GM19351 (cell line): ENCODE data around the gene COBL.

Experiments
- ATAC-seq: cut with Tn5 transposase; IDR thresholded peaks from one replicate; pipeline ENCODE4 v1.9.1; 2021; ENCODE audit warnings: mild to moderate bottlenecking, moderate library complexity; ENCODE audit not compliant: unreplicated experiment

The COBL gene

GRCh38 chr7:51152706-51153200 lies 163.9 kb downstream of the COBL start:
- no peak for ATAC-seq

GRCh38 chr7:51151455-51151854 lies 165.2 kb downstream of the COBL start:
- no peak for ATAC-seq

GRCh38 chr7:51150193-51150592 lies 166.4 kb downstream of the COBL start:
- no peak for ATAC-seq

GRCh38 chr7:51148216-51148615 lies 168.4 kb downstream of the COBL start:
- ATAC-seq, result no peak

GRCh38 chr7:51146816-51147586 lies 169.6 kb downstream of the COBL start:
- ATAC-seq, result no peak

DNA sequence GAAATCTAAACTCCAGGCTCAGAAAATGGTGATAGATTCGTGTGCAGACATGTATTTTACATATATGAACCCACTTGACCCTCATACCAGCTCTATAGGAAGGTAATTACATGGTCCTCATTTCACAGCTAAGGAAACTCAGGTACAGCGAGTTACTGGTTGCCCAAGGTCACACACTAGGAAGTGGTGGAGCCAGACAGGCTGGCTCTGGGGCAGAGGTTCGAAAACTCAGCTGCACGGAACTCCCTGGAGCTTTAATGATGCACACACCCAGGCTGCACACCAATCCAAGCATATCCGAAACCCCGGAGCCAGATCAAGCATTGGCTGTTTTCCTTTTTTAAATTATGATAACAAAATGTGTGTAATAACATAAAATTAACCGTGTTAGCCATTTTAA lies 172.4 kb downstream of the COBL start:
- no peak for ATAC-seq

DNA sequence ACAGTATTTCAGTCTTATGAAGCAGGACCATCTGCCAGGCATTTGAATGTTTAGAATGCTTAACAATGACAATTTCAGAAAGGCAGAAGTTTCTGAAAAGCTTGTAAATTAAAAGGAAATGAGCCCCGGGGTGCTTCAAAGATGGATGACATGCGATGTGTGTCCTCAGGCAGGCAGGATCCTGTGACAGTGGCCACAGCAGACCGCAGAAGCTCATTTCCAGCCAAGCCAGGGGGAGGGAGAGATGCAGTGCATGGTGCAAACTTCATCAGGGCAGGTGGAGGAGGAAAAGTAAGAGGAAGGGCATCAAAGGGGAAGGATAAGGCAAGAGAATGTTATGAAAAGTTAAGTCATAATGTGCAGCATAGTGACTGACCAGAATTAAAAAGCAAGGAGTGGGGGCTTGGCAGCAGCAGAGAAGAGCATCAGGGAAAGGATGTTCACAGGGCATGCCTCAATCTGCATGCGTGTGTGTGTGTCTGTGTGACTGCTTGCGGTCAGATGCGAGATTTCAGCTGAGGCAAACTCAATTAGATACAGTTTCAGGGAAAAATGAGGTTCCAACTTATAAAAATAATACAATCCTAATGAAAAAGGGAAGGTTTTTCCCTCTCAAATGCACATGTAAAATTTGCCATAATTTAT lies 173.7 kb downstream of the COBL start:
- ATAC-seq, result no peak

GRCh38 chr7:51141451-51142003 lies 175.1 kb downstream of the COBL start:
- no peak for ATAC-seq

GRCh38 chr7:51140199-51141164 lies 176.1 kb downstream of the COBL start:
- ATAC-seq, result peak; percentile 43

DNA sequence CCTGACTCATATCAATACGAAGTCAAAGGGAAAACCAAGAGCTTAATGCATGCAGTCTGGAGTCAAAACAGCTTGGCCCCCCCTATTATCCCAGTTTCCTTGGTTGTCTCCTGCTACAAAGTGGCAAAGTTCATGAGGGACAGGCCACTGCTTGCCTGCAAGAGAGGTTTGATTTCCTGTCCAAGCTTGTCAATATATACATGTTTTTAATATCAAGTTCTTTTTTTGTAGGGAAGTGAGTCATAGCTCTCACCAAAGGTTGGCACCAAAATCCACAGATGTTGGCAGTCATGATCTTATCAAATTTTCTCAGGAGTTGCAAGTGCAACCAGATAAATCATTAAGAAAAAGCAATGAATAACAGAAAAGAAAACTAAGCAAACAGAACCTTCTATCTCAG lies 176.8 kb downstream of the COBL start:
- ATAC-seq, result no peak

GRCh38 chr7:51138123-51139085 lies 178.2 kb downstream of the COBL start:
- ATAC-seq, result no peak

DNA sequence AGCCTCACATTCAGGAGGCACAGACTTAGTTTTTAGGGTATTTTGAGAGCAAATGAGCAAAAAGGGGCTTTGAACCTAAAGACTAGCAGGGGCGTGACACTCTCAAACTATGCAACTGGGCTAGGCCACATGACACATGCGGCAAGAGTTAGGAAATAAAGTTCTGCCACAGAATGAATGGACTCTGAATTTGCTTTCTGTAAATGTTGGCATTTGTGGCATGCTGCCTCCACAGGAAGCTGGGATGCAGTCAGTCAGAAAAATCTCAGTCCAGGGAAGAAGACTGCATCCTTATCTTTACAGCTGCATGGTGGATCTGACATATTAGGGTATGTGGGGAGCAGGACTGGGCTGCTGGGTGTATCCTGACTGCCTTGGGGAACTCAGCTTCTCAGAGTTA lies 181.0 kb downstream of the COBL start:
- no peak for ATAC-seq

- ATAC-seq, result no peak
Measured at GRCh38 chr7:51134013-51134441, 182.6 kb downstream of the COBL start.

- no peak for ATAC-seq
Measured at GRCh38 chr7:51132661-51133060, 183.9 kb downstream of the COBL start.

DNA sequence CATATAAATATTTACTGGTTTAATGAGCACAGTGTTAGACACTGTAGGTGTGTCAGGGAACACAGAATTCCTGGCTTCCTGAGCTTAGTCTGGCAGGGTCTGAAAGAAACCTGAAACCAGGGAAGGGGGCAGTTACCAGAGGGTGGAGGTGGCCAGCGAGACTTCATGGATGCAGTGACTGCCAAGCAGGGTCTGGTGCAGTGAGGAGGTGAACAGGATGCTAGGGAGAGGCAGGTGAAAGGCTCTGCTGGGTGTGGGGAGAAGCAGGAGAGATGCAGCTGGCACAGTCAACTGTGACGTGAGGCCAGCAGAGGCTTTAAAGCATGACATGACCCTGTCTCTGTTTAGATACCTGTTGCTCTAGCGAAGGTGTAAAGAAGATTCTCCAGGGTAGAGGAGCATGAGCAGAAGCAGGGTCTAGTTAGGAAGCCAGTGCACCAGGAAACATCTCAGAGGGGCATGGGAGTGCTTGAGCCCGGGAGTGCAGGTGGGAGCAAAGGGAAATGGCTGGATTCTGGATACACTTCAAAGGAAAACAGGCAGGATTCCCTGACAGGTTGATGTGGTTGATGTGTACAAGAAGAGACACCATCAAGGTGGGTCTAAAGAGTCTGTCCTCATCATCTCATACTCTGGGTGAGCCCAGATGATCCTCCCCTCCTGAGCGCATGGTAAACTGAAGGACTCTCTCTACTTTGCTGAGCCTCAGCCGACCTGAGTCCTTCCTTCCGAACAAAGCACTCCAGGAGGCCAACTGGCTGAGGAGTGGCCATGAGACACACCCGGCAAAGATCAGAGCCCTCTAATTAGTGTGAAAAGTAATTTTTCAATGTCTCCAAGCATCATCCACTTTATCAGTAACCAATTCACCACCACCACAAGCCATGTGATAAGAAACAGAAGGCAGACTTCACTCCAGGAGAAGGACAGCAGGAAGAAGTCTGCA lies 186.8 kb downstream of the COBL start:
- no peak for ATAC-seq

DNA sequence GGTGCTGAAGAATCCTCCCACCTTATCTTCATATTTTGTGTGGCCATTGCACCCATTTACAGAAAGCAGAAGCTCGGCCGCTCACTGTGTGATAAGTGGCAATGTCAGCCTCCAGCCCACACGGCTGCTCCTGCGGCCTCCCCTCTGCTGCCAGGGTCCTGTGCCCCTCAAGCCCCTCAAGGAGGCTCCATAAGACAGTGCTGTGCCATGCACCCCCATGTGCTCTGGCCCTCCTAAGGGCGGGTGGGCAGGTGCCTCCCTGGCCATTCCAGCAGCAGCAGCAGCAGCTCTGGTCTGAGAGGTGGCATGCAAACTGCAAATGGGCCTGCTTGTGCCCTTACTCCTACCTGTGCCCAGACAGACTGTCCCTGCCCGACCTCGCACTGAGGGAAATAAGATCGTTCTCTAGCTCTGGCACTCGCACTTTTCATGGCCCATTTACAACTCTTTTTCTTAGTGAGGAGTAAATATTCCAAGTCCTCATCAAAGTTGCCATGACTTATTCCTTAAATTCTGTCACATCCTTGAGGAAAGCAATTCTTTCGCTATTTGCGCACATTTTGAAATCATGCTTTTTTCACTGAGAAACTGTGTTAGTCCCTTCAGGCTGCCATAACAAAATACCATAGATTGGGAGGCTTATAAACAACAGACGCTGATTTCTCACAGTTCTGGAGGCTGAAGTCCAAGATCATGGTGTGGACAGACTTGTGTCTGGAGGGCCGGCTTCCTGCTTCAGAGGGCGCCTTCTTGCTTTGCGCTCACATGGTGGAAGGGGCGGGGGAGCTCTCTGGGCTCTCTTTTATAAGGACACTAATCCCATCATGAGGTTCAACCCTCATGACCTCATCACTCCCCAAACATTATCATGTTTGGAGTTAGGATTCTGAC lies 187.8 kb downstream of the COBL start:
- ATAC-seq, result no peak

- no peak for ATAC-seq
Measured at GRCh38 chr7:51127618-51127904, 189.0 kb downstream of the COBL start.
